HG03097 (cell line): Measurements from ENCODE around the gene SEL1L3.

Experiments used
- ATAC-seq: cut with Tn5 transposase; IDR thresholded peaks from one replicate; pipeline ENCODE4 v1.9.1; 2021; ENCODE audit not compliant: unreplicated experiment, low FRiP score

The SEL1L3 gene

DNA sequence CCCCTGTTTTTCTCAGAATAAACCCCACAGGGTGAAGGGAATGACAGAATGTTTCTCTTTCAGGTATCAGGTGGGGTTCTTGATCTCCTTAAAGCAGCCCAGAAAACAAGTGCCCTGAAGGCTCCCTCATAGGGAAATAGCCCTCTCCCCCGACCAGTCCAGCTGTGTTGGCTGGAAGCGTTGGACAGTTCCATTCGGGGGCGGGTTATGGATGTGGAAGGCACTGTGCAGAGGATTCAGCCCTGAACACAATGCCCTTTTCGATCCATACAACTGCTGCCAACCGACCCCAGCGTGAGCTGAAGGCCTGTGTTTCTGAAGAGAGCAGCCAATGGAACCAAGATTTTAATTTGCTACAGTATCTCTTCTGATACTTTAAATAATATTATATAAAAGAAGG lies 41.5 kb downstream of the SEL1L3 start:
- no peak for ATAC-seq

DNA sequence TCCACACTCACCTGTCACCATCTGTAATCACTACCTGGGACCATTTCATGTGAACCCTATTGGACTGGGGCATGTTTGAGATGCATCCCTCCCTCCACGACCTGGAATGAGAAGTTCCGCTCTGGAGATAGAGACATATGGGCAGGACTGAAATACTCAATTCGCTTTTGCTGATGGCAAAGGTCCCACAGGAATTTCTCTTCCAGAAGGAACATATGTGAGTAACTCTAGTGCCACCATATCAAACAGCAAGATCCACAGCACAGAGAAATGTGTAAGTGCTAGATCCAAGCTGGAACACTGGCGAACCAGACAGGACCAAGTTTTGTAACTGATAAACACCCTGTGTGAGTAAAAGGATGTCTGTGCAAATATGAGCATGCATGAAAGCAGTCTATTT lies 43.9 kb downstream of the SEL1L3 start:
- no peak for ATAC-seq

DNA sequence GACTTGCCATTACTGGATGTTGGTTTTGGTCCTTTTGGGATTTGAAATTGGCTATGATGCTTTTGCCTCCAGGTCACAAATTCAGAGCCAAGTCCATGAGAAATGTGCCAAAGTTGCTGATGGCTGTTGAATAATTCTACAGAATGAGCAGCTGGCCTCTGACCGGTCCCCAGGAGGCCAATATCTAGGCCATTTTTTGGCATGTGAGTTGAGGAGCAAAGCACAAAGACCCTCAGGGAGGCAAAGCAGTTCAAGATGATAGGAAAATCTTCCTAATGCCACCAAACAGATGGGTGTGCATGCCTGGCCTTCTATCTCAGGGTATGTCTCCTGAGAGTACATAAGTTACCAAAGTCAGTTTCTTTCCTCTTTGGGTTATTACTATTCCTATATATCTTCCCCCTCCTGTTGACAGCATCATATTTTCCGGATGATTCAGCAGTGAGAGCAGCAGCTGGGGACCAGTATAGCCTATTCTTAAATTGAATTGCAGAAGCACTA lies 44.4 kb downstream of the SEL1L3 start:
- ATAC-seq: no peak

DNA sequence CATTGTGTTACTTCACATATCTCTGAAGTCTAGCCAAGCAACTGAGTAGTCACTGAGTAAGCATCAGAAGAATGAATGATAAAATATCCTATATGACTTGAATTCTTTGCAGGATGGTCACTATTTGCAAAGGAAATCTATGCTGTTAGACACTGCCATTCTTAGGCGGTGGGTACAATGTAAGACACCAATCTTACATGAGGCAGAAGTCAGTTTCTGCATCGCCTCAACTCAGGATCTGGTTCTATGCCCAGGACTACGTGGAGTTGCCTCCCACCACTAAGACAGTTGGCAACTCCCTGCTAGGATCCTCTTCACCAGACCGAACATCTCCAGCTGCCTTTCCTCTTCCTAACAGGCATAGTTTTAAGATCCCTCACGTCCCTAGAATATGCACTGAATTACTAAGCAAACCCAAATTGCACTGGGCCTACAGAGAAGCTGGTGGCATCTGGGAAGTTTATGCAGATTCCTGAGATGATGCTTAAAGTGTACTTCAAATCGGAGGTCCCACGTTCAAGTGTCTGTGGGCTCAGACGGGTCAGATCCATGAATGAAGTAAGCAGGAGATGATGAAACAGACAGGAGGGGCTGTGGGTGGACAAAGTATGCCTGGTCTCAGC lies 45.6 kb downstream of the SEL1L3 start:
- ATAC-seq: no peak

DNA sequence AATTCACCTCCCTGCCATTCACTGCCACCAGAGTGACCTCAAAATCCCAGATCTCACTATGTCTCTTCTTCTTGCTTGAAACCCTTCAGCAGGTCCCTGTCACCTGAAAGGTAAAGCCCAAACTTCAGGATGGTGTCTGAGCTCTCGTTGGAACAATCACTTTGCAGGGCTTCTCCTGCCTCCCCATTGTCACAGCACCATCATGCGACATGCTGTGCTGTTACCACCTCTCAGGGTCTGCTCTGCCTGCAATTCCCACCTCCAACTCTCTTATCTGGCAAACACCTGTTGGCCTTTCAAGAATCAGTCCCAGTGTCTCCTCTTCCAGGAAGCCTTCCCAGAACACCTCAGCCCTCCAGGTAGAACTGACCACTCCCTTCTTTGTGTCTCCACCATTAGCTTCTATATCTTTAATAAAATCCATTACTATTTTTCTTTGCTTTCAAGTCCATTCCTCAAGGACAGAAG lies 46.2 kb downstream of the SEL1L3 start:
- no peak for ATAC-seq

DNA sequence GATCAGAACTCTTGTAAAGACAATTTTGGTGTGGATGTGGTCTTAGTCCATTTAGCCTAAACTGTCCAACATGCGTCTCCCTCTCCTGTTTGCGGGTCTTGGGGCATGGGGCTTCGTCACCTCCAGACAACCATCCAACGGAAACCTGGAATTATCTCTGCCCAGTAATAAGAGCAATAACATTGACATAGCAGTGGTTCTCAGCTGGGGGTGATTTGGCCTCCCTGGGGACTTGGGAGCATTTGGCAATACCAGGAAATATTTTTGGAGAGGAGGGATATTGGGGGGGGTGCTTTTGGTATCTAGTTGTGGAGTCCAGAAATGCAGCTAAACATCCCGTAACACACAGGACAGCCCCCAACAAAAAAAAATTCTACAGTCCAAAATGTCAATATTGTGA lies 47.2 kb downstream of the SEL1L3 start:
- no peak for ATAC-seq

DNA sequence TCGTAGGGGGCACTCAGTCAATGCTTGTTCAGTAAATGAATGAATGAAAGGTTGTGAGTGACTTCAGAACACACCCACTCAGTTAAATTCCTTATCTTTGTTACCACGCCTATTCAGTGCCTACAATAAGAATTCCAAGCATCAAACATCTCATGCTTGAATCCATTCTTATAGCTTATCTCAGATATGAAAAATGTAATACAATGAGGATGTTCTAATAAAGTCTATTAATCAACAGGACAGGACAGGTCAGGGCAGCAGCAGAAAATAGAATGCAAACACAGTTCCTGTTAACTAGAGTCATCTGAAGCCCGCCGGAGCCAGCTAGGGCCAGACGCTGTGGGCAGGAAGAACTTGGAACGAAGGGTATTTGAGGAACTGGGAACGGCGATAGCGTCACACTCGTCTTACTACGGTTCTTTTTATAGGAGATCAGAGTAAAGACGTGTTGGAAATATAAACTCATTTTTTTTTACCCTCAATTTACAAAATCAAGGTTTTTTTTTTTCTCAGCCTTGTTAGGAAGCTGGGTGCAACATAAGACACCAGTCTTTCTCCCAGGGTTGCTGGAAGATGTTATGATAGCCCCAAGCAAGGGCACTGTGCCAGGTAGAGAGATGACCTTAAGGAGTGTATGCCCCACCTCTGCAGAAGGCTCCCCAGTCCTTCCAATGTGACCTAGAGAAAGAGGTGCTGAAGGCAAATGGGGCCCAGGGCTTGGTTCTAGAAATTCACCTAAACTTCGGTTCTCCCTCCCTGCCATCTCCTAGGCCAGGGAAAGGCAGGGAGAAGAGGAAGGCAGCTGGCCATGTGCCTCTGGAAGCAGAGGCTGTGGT lies 48.3 kb downstream of the SEL1L3 start:
- ATAC-seq: no peak

DNA sequence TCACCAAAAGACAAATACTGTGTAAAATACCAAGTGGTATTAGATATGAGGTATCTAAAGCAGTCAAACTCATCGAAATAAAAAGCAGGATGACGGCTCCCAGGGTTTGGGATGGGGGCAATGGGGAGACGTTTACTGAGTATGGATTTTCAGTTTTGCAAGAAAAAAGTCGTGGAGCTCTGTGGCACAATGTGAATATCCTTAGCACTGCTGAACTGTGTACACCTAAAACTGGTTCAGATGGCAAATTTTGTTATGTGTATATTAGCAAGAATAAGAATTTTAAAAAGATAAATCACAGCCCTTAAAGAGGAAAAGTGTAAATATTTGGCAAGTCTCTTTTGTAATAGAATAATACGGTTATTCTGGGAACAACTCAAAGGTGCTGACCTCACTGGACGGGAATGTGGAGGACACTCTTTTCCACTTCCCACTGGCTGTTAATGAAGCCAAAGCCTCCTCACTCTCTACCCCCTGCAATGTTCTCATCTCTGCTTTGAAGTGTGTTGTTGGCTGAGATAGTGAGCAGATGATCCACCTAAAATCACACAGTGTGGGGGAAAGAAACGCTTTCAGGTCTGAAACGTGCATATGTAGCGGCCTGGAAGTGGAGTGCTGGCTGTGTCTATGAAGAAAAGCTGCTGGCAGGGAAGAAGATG lies 49.2 kb downstream of the SEL1L3 start:
- ATAC-seq: no peak

- no peak for ATAC-seq
Observed at GRCh38 chr4:25811841-25812240, 50.9 kb downstream of the SEL1L3 start.

GRCh38 chr4:25811374-25811690 lies 51.5 kb downstream of the SEL1L3 start:
- no peak for ATAC-seq

DNA sequence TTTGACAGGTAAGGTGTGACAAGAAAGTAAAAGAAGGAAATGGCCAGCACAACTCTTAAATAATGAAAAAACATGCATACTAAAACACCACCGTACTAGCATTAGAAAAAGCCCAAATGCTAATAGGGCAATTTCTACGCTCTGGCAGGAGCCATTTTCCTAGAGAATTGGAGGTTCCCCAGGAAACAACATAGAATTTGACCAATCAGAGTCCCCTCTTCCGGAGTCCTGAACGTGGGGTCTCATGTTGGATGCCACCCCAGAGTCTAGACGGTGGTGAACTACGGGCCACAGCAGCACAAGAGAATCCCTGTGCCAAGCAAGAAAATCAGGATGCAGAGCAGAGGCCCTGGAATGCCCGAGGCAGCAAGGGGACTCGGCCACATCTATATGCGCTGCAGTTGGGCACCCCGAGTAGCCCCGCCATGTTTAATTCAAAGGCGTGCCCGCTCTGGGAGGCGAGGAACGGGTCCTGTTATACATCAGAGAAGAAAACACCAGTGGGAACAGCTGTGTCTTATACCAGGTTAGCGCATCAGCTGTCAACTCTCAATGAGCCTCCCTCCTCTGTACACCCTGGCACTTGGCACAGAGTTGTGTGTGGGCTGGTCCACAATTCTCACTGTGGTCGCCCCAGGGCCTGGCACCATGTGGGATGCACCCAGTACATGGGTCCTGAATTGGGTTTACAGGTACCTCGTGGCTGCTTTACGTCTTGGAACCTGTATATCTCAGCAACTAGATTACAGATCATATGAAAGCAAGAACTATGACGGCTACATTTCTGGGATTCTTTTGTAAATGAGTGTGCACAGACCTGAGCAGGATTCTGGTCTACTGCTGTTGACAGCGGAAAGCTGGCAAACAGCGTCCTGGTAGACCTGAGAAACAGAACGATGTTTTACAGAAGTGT lies 52.1 kb downstream of the SEL1L3 start:
- no peak for ATAC-seq

DNA sequence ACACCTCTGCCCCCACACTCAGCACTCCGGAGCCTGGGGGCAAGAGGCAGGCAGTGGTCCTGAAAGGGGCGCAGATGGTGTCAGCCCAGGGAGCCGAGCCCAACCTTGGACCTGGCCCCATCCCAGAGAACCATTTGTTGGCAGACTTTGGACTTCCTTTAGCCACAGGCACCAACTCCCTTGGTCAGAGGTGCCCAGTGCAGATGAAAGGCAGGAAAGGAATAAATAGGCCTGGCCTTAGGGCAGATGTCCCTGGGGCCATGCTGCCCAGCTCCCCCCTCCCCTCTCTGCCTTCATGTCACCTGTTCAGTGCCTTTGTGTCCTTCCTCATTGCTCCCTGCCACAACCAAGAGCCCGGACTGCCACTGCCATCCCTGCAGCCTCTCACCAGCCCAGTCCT lies 52.8 kb downstream of the SEL1L3 start:
- ATAC-seq: no peak

DNA sequence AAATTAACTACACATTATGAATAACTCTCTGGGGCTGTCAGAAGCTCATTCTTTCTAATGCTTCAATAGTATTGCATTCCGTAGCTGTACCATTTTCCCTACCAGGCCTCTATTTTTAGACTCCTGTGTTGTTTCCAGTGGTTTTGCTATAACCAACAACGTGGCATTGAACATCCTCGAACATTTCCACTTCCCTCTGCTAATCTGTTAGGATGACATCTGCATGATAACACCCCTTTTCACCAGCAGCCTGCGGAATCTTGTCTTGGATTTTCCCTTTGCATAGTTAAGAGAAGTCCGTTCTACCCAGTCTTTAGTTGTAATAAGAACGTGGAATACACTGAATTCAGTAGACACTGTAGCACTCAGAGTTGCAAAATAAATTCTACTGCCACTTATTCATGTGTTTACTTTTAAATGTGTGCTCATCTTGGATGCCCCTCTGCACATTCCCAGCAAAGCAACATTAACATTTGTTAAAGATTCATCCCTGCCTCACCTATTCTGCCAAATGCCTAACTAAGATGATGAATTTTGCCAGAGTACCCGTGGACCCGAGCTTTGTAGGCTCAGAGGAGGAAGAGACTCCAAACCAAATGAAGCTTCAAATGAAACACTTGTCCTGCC lies 55.6 kb downstream of the SEL1L3 start:
- ATAC-seq: no peak

DNA sequence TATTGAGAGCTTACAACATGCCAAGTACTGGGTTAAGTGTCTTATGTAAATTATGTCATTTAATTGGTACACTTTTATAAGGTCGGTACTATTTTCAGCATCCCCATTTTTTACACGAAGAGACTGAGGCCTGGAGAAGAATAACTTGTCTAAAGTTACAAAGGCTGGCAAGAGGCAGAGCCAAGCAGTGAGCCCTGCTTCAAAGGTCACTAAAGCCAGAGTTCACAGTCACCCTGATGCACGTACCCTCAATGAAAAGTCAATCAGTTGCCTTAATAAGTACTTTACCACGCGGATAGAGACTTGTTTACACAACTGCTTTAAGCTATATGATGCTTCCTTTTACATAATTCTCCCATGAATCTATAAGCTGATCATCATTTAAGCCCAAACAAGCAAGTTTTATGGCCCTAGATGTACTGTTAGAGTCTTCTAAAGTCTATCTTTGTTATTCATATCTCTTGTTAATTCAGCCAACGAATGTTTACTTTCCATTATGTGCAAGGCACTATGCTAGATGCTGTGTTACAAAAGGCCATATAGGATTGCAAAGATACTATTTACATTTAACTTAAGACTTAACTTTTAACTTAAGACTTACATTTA lies 57.4 kb downstream of the SEL1L3 start:
- ATAC-seq: no peak

- ATAC-seq: no peak
Observed at GRCh38 chr4:25803720-25804225, 59.0 kb downstream of the SEL1L3 start.

DNA sequence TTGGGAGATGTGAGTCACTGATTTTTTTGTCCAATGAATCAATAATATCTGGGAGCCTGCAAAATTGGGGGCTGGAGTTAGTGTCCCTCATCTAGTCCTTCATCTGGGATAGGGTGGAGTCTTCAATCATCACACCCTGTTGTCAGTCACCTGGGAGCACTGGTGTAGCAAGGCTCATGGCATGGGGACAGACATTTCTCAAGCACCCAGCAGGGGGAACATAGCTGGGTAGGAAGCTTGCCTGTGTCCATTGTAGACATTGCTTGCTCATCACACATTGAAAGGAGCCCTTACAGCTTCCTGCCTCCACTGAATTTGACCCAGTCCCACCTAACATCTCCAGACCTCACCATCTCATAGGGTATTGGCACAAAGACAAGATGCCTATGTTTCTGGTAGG lies 61.2 kb downstream of the SEL1L3 start:
- ATAC-seq: no peak

- ATAC-seq: no peak
Observed at GRCh38 chr4:25800245-25800644, 62.5 kb downstream of the SEL1L3 start.

DNA sequence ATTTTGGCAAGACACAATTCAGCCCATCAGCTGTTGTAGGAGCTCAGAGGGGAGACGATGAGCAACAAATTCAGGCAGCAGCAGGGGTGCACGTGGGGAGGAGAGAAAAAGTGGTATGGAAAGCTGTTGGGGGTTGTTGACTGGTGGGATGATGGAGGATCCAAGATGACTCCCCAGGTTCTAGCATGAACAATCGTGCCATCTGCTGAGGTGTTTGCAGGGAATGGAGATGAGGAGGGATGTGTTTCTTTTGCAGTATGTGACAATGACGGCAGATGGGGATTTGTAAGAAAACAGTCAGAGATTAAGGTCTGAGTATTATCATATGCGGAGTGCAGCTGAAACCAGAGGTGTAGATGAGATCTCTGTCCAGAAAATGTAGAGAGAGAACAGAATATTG lies 63.3 kb downstream of the SEL1L3 start:
- ATAC-seq: no peak

GRCh38 chr4:25797136-25797535 lies 65.7 kb downstream of the SEL1L3 start:
- ATAC-seq: no peak
